Measurements from ENCODE around the gene CFL1. TPM values are rescaled to one million over a fixed set of nuclear protein-coding genes. Genes with fewer than 3 reads are reported as not detected.

CFL1 gene
- total and polyA plus RNA-seq, 2 of the 4 experiments (the other 2 are of a cell fraction) = 960 to 2,231 TPM

GRCh38 chr11:65906602-65907001 is 48.6 kb upstream of the CFL1 start:
- intact Hi-C loops (cut with micrococcal nuclease) (no loop called here), dilution Hi-C loops (cut with HindIII; ENCODE audit: low sequenced_read_pairs, unreplicated experiment) (no loop called here), in situ Hi-C loops (cut with MboI; ENCODE audit: low sequenced_read_pairs) (no loop called here)
- Histone ChIP-seq H3K27me3 (ENCODE audit: control insufficient read depth, insufficient read depth, low read length) (no peaks in the 10 kb centered on the region), H3K4me2 (ENCODE audit: low read depth, low read length) (no peak overlapping the region), H2AFZ (replicated peaks; ENCODE audit: low read length, poor library complexity) (no peak overlapping the region), H3K27ac (ENCODE audit: insufficient read depth, low read length) (no peak overlapping the region), H3K4me1 (ENCODE audit: control insufficient read depth, insufficient read depth, low read length) (peaks cover 24% of the 10 kb centered on the region), H3K9me3 (ENCODE audit: control insufficient read depth, insufficient read depth, low read length) (no peaks in the 10 kb centered on the region), H3K14ac (replicated peaks; ENCODE audit: low read depth, low read length) (peak overlapping the region; percentile 76), H2BK5ac (ENCODE audit: low read depth, low read length, poor library complexity, severe bottlenecking) (no peak overlapping the region), H2BK20ac (ENCODE audit: low read depth, low read length) (peak overlapping the region; percentile 81), H3K18ac (ENCODE audit: low read depth, low read length) (no peak overlapping the region), H3K9ac (ENCODE audit: low read depth, low read length) (no peak overlapping the region), H4K5ac (ENCODE audit: low read depth, low read length) (no peak overlapping the region; the same call in 1 of the 2 replicates), H4K20me1 (ENCODE audit: insufficient read depth, low read length) (no peaks in the 10 kb centered on the region), H2BK15ac (ENCODE audit: low read depth, low read length) (peak overlapping the region; percentile 70), H4K91ac (ENCODE audit: insufficient read depth, low read depth, low read length) (peak overlapping the region; percentile 67), H2BK120ac (ENCODE audit: low read depth, low read length) (peak overlapping the region; percentile 83), H4K8ac (ENCODE audit: low read depth in 2 of 2, low read length in 2 of 2) (peak overlapping the region in 1 of 2 experiments; percentile 9; a peak in 2 of 4 replicates), H3K79me1 (ENCODE audit: low read depth in 1 of 2, low read length in 2 of 2) (peaks cover 32 to 72% of the 10 kb centered on the region in 2 experiments; a peak in 3 of 4 replicates), H3K36me3 (ENCODE audit: control insufficient read depth, insufficient read depth, low read length) (no peaks in the 10 kb centered on the region), H3K4ac (ENCODE audit: low read depth, low read length) (peak overlapping the region; percentile 48), H2AK9ac (replicated peaks; ENCODE audit: low read depth, low read length, poor library complexity) (peak overlapping the region; percentile 47), H2AK5ac (ENCODE audit: low read depth, low read length) (peak overlapping the region; percentile 69), H3K9me1 (ENCODE audit: insufficient read depth, low read length) (peaks cover 21% of the 10 kb centered on the region), H3K4me3 (ENCODE audit: insufficient read depth, low read depth, low read length) (no peak overlapping the region), H3K56ac (ENCODE audit: extremely low read depth, insufficient read depth, low read length) (no peak overlapping the region), H3K23ac (ENCODE audit: low read depth, low read length) (peak overlapping the region; percentile 70; the same call in 1 of the 2 replicates)
- WGBS, 2 experiments (ENCODE audit: extremely low coverage in 2 of 2, insufficient read length in 1 of 2) = no CpG with 5 or more reads among the region's 5 CpGs
- BruUV-seq (replicated peaks) = no TSS peak
- no peak for ATAC-seq (ENCODE audit: low read depth)
- ChIA-PET POLR2A (ENCODE audit: unreplicated experiment) (interaction anchor here (1.0 kb wide), 1 partner anchor 11 kb away, joined by 3 read pairs; no protein-coding TSS in a partner anchor), CTCF (interaction anchor here (0.5 kb wide), 1 partner anchor 18 kb away, joined by 3 read pairs; the partner anchor contains the start of gene FIBP)
- DNase-seq = no peak
- TF ChIP-seq CTCF (conservative IDR thresholded peaks at IDR 0.05; ENCODE audit: low read depth, low read length) = no peak
- TF ChIP-seq MAFK (IDR thresholded peaks at IDR 0.05; ENCODE audit: low read depth, low read length) = no peak
- TF ChIP-seq RFX5 (IDR thresholded peaks at IDR 0.05; ENCODE audit: low read depth, low read length) = no peak
- TF ChIP-seq RCOR1 (IDR thresholded peaks at IDR 0.05; ENCODE audit: insufficient replicate concordance, low read length) = no peak
- no peak for TF ChIP-seq CEBPB (IDR thresholded peaks at IDR 0.05; ENCODE audit: low read depth, low read length)
- no peak for TF ChIP-seq MXI1 (IDR thresholded peaks at IDR 0.05; ENCODE audit: borderline replicate concordance, low read depth, low read length)
- TF ChIP-seq ELK1 (IDR thresholded peaks at IDR 0.05; ENCODE audit: borderline replicate concordance, low read depth, low read length) = no peak
- no peak for TF ChIP-seq CHD1 (IDR thresholded peaks at IDR 0.05; ENCODE audit: low read depth, low read length)
- TF ChIP-seq MAZ (IDR thresholded peaks at IDR 0.05; ENCODE audit: borderline replicate concordance, low read depth, low read length) = no peak
- no peak for TF ChIP-seq RAD21 (IDR thresholded peaks at IDR 0.05; ENCODE audit: low read length)
- TF ChIP-seq POLR2A (IDR thresholded peaks at IDR 0.05; ENCODE audit: low read depth, low read length) = no peak
- TF ChIP-seq SMC3 (IDR thresholded peaks at IDR 0.05; ENCODE audit: low read depth, low read length) = no peak
- no peak for TF ChIP-seq BHLHE40 (IDR thresholded peaks at IDR 0.05; ENCODE audit: low read depth, low read length)
- no peak for TF ChIP-seq NFE2L2 (IDR thresholded peaks at IDR 0.05; ENCODE audit: low read depth, low read length)
- no peak for TF ChIP-seq USF2 (IDR thresholded peaks at IDR 0.05; ENCODE audit: low read depth, low read length)
- no peak for TF ChIP-seq FOS (IDR thresholded peaks at IDR 0.05; ENCODE audit: low read depth, low read length)
